Measurements from ENCODE around the gene EFCAB10. TPM values are rescaled to one million over a fixed set of nuclear protein-coding genes. Genes with fewer than 3 reads are reported as not detected.

The EFCAB10 gene
- not detected in 2 replicates for total RNA-seq (2014; rRNA removed; shearing (Covaris generic))

GRCh38 chr7:105581066-105581811 lies at the start of gene EFCAB10:
EFCAB10 (minus strand) TSS chr7:105581493; CDS start chr7:105581463, 30 bp downstream.

GRCh38 chr7:105531792-105532671 lies 49.3 kb downstream of the EFCAB10 start, which contains the start of gene RINT1:
RINT1 (plus strand) TSS chr7:105532201; CDS start chr7:105532316, 115 bp downstream.

GRCh38 chr7:105521717-105522463 lies 59.4 kb downstream of the EFCAB10 start, which contains the start of gene PUS7:
PUS7 (minus strand) TSS chr7:105522271; CDS start chr7:105508512, 13,759 bp downstream.

Other genes starting within 250 kb of the EFCAB10 start
- gene SRPK2, start 192.6 kb downstream of the EFCAB10 start, total RNA-seq (2014; rRNA removed; shearing (Covaris generic)) = 32.1 and 32.7 TPM in 2 replicates
- 32.6 and 33.1 TPM in 2 replicates for gene PUS7, start 59.2 kb downstream of the EFCAB10 start, total RNA-seq (2014; rRNA removed; shearing (Covaris generic))
- 18.1 and 19.2 TPM in 2 replicates for gene RINT1, start 49.3 kb downstream of the EFCAB10 start, total RNA-seq (2014; rRNA removed; shearing (Covaris generic))